ENCODE results near the gene ZNF212. TPM values are rescaled to one million over a fixed set of nuclear protein-coding genes. Genes with fewer than 3 reads are reported as not detected.
"Not testable (repeated sequence)": the region's sequence is repeated elsewhere in the genome, so short reads cannot be mapped to it uniquely, and the experiment has no call there.

The ZNF212 gene
- total RNA-seq, 1 donor from 2014 or later = 5.4 TPM

DNA sequence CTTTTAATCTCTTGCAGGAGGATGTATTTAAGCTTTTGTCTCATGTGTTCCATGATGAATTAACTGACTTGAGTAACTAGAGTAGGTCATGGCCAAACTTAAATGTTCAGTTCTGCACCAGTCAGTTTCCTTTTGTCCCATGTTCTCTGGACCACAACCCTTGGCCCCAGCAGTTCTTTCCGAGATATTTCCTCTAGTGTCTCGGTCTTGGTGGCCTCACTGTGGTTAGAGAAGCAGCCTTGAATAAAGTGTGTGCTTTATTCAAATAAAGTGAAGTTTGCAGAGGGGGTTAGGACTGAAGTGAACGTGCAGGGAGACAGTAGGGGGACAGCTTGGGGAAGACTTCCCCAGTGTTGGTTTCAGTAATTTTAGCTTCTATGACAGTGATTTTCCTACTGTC, 9.3 kb downstream of the ZNF212 start:
- intact Hi-C loops (cut with DNase I) = no loop called here
- DNase-seq (ENCODE audit: low spot score) = no peak

DNA sequence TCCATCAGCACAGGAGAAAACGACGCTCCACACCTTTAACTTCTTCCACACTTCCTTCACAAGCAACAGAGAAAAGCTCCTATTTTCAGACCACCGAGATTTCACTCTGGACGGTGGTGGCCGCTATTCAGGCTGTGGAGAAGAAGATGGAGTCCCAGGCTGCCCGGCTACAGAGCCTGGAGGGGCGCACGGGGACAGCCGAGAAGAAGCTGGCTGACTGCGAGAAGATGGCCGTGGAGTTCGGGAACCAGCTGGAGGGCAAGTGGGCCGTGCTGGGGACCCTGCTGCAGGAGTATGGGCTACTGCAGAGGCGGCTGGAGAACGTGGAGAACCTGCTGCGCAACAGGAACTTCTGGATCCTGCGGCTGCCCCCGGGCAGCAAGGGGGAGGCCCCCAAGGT, 10.7 kb downstream of the ZNF212 start:
- DNase-seq (ENCODE audit: low spot score); intact Hi-C loops (cut with DNase I): not testable (repeated sequence)

- DNase-seq (ENCODE audit: low spot score); intact Hi-C loops (cut with DNase I): not testable (repeated sequence)
These were observed 12.1 kb downstream of the ZNF212 start for GRCh38 chr7:149251518-149251917.

DNA sequence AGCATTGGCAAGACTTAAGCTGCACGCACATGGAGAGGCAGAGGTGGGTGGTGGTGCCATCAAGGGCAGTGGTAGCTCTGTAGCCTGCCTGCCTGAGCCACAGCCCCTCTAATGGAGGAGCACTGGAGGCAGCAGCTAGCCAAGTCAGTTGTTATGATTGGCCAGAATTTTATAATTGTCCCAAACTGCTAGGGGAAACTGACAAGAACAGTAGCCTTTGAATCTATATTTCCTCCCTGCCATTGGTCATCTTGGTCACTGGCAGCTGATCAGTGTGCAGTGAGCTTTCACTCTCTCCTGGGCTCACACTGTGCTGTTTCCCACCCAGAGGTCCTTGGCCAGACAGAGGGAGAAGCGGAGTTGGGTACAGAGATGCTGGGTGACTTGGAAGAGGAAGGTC, 12.9 kb downstream of the ZNF212 start:
- intact Hi-C loops (cut with DNase I) = no loop called here
- DNase-seq (ENCODE audit: low spot score) = no peak

DNA sequence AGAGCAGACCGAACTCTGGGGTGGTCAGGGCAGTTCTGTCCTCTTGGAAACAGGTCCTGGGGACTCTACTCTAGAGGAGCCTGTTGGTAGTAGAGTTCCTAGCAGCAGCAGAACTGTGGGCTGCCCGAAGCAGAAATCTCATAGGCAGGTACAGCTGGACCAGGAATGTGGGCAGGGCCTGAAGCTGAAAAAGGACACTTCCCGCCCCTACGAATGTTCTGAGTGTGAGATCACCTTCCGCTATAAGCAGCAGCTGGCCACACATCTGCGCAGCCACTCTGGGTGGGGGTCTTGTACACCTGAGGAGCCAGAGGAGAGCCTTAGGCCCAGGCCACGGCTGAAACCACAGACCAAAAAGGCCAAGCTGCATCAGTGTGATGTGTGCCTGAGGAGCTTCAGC, 14.2 kb downstream of the ZNF212 start:
- no peak for DNase-seq (ENCODE audit: low spot score)
- intact Hi-C loops (cut with DNase I) = no loop called here

- intact Hi-C loops (cut with DNase I) = no loop called here
- DNase-seq (ENCODE audit: low spot score) = no peak
These were observed 14.9 kb downstream of the ZNF212 start for GRCh38 chr7:149254181-149254858.

DNA sequence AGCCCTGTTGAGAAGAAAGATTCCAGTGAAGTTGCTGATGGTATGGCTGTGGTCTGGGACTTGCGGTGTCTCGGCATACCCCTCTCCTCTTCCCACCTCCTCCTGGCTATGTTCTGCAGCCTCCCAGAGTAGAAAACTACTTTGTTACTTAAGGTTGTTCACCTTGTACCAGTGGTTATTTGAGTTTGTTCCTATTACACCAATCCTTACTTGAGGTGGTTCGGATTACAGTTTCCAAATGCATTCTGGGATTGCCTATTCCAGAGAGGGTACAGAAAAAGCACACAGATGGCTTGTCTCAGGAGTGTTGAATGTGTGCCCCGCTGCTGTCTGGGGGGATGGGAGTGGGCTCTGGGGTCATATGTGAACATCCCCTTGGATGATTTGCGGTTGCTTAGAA, 15.7 kb downstream of the ZNF212 start:
- no peak for DNase-seq (ENCODE audit: low spot score)
- intact Hi-C loops (cut with DNase I) = no loop called here

DNA sequence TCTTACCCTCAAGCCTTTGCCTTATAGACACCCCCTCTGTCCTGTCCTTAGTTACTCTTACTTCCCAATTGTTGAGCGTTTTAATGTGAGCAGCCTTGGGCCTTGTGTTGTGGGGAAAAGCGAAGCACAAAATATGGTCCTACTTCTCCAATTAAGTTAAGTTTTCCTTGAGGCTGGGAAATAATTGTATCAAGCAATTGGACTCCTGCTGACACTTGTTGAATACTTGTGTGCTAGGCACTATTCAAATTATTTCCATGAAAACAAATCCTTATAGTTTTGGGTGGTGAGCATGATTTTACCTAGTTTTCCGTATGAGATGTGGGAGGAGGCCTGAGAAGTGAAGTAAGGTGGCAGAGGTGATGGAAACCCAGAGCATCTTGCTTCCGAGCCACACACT, 17.1 kb downstream of the ZNF212 start:
- intact Hi-C loops (cut with DNase I) = no loop called here
- DNase-seq (ENCODE audit: low spot score) = no peak

- DNase-seq (ENCODE audit: low spot score) = no peak
- intact Hi-C loops (cut with DNase I) = no loop called here
These were observed 17.7 kb downstream of the ZNF212 start for GRCh38 chr7:149257146-149257545.

GRCh38 chr7:149261316-149261828, 21.9 kb downstream of the ZNF212 start:
- intact Hi-C loops (cut with DNase I) = loop anchor here (10.0 kb wide), 1 partner anchor 233 kb away; the partner anchor contains the start of gene ZNF746
- DNase-seq (ENCODE audit: low spot score) = no peak

DNA sequence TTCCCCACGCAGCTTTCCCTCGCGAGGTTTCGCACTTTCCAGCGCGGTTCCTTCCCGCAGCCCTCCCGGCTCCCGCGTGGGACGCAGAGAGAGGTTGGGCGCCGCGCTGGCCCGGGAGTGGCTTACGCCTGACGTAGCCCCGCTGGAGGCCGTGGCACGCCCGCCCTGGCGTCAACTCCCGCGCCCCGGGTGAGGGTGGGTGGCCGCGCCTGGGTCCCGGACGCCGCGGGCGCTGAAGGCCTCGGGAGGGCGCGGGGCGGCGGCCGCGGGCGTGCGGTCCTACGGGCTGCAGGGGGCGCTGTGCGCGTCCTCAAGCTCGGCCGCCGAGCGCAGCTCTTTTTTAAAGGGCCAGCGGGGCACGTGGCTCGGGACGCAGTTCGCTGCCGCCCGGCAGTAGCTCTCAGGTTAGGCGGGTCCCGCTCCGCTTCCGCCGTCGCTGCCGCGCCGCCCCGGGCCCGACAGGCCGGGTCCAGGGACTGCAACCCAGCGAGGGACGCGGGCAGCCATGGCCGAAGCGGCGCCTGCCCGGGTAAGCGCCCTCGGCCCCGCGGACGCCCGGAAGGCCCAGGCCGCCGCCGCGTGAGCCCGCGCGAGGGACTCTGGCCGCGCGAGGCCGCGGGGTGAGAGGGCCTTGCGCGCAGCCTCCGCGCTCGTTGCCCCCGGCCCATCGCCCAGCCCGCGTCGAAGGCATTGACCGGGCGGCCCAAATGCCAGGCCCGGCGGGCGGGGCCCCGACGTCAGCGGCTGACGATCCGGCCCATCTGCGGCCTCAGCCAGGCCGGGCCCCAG, 22.6 kb downstream of the ZNF212 start, which contains the start of gene ZNF783:
Gene ZNF783, plus strand, starts transcription at position 368 of the 789 bp plus-strand sequence. Its CDS starts 138 bp downstream, at position 506.
- intact Hi-C loops (cut with DNase I) = loop anchor here (10.0 kb wide), 1 partner anchor 233 kb away; the partner anchor contains the start of gene ZNF746

GRCh38 chr7:149266451-149266850, 27.0 kb downstream of the ZNF212 start:
- intact Hi-C loops (cut with DNase I) = loop anchor here (10.0 kb wide), 1 partner anchor 228 kb away; the partner anchor contains the start of gene ZNF746
- no peak for DNase-seq (ENCODE audit: low spot score)

More for the DNA sequence above, 22.6 kb downstream of the ZNF212 start, which contains the start of gene ZNF783:
- DNase-seq (ENCODE audit: low spot score) = peak; percentile 93

DNA sequence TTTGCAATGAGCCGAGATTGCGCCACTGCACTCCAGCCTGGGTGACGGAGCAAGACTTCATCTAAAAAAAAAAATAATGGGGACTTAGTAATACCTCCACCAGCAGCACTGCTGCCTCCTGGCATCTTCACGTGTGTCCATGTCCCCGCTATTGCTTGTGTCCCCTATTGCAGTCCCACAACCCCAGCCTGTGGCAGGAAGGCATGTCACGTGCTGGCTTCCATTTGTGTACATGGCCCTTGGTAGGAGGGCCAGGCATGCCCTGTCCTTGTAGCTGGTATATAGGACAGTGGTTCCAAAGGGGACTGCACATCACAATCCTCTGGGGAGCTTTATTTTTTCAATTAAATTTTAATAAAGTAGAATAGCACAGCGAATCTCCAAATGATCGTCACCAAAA, 28.3 kb downstream of the ZNF212 start:
- DNase-seq (ENCODE audit: low spot score) = no peak
- intact Hi-C loops (cut with DNase I) = loop anchor here (10.0 kb wide), 1 partner anchor 227 kb away; the partner anchor contains the start of gene ZNF746

GRCh38 chr7:149274424-149274823, 35.0 kb downstream of the ZNF212 start:
- DNase-seq (ENCODE audit: low spot score); intact Hi-C loops (cut with DNase I): not testable (repeated sequence)

DNA sequence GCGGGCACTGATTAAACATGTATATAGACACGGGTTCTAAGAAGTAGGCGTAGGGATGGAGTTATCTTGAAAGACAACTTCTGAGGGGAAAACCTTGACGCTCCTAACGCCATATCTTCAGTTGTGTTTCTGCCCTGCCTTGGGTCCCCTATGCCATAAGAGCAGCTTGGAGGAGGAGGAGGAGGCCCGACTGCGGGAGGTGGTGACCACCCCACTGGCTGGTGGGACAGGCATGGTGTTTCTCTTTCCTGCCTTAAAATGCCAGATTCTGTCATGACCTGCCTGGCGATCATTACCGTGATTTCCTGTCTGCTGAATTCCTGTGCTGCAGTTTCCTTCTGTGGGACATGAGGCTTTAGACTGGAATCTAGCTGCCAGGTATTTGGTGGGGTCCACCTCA, 38.4 kb downstream of the ZNF212 start:
- intact Hi-C loops (cut with DNase I) = no loop called here
- DNase-seq (ENCODE audit: low spot score) = no peak

DNA sequence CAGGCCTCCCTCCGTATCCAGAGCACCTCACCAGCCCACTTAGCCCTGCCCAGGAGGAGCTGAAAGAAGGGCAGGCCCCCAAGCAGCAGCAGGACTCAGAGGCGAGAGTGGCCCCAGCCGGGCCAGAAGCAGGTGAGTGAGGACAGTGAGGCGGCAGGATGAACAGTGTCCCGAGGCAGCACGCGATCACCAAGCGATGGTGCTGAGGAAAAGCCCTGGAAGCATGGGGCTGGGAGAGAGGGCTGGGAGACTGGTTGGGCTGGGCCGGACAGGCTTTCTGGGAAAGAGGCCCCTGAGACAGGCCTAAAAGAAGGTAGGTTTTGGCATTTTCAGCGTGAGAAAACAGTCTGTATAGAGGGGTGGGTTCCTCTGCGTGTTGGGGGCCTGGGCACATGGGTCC, 38.9 kb downstream of the ZNF212 start:
- intact Hi-C loops (cut with DNase I) = no loop called here
- no peak for DNase-seq (ENCODE audit: low spot score)

DNA sequence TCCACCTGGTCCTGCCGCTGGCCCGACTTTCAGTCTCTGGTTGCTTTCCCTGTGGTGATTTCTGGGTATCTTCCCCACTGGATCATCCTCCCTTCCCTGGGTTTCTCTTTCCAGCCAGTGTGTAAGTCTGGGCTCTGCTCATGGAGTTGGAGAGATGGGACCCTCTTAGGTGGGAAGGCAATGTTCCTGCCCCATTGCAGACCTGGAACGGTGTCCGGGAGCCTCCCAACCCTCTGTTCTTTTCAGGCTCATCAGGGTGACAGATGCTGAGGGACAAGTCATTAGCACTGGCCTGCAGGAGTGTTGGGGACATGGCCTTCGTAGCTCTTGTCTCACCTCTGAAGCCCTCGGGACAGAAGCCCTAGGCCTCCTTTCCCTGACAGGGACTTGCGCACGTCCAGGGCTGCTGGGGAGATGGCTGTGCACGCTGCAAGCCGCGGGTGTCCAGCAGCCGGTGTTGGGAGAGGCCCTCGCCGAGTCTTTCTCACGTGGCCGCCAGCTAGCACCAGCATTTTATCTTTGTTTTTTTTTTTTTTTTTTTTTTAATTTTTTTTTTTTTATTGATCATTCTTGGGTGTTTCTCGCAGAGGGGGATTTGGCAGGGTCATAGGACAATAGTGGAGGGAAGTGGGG, 39.8 kb downstream of the ZNF212 start:
- DNase-seq (ENCODE audit: low spot score) = no peak
- intact Hi-C loops (cut with DNase I) = no loop called here

DNA sequence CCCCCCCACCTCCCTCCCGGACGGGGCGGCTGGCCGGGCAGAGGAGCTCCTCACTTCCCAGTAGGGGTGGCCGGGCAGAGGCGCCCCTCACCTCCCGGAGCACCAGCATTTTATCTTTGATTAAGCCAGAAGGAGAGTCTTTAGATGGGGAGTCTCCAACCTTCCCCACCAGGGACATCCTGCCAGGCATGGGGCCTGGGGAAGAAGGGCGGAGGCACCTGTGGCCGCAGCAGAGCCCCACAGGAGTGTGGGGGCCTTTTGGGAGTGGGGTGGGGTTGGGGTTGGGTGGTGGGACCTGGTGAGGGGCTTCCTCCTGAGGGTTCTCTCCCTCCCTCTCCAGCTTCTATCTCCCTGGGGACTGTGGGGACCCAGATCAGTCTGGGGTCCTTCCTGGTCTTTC, 40.7 kb downstream of the ZNF212 start:
- no peak for DNase-seq (ENCODE audit: low spot score)
- intact Hi-C loops (cut with DNase I) = no loop called here

- intact Hi-C loops (cut with DNase I) = no loop called here
- no peak for DNase-seq (ENCODE audit: low spot score)
These were observed 41.4 kb downstream of the ZNF212 start for GRCh38 chr7:149280661-149281507.
